PFSK-1 (cell line): ENCODE results near the gene KIR3DL1. TPM values are rescaled to one million over a fixed set of nuclear protein-coding genes. Genes with fewer than 3 reads are reported as not detected.
"Not testable (repeated sequence)": the region's sequence is repeated elsewhere in the genome, so short reads cannot be mapped to it uniquely, and the experiment has no call there.

Experiments used
- FOXP2 ChIP-seq: optimal IDR thresholded peaks from 2 replicates; pipeline ENCODE3; 2011; ENCODE audit warnings: borderline replicate concordance, control low read depth, inconsistent platforms; ENCODE audit not compliant: insufficient read depth; ENCODE audit errors: extremely low read length, extremely low read depth
- POLR2AphosphoS5 ChIP-seq: IDR thresholded peaks from 2 replicates; pipeline ENCODE4 v1.6.1; 2012; ENCODE audit warnings: low read depth, mild to moderate bottlenecking, control low read depth, low read length, moderate library complexity
- REST ChIP-seq, 2 experiments: IDR thresholded peaks; 2 replicates each; pipeline versions ENCODE4 v1.6.1 to v1.8.0; 2011 to 2012; ENCODE audit warnings: low read depth in 2 of 2, low read length in 2 of 2, control low read depth in 1 of 2, inconsistent platforms in 1 of 2, mild to moderate bottlenecking in 1 of 2, moderate library complexity in 1 of 2; ENCODE audit not compliant: insufficient read depth in 1 of 2
- SIN3A ChIP-seq: IDR thresholded peaks from 2 replicates; pipeline ENCODE4 v1.6.1; 2012; ENCODE audit warnings: mild to moderate bottlenecking, low read length, moderate library complexity, borderline replicate concordance; ENCODE audit not compliant: insufficient read depth
- TAF1 ChIP-seq: IDR thresholded peaks from 2 replicates; pipeline ENCODE4 v1.6.1; 2012; ENCODE audit warnings: low read length, control low read depth, borderline replicate concordance; ENCODE audit not compliant: insufficient read depth
- polyA plus RNA-seq: library from polyadenylated mRNA; unstranded; fragments of >200 nt; gene quantifications from one replicate; pipeline ENCODE4 v1.2.1, GENCODE V29; 2012; ENCODE audit warnings: low read depth, missing spikeins; ENCODE audit not compliant: insufficient read length

KIR3DL1 gene
- not detected for polyA plus RNA-seq

- not testable (repeated sequence) for TF ChIP-seq POLR2AphosphoS5, TAF1, SIN3A
Measured at GRCh38 chr19:54816251-54816650, at the start of gene KIR3DL1. TSS of gene KIR3DL1 (plus strand) at chr19:54816468.

GRCh38 chr19:54769646-54770045, 46.6 kb upstream of the KIR3DL1 start, which contains the start of gene KIR2DL1:
TSS of gene KIR2DL1 (plus strand) at chr19:54769793. CDS start at chr19:54769851, 58 bp downstream.
- TF ChIP-seq REST (IDR thresholded peaks at IDR 0.05; ENCODE audit: insufficient read depth in 1 of 2, low read depth in 2 of 2, low read length in 2 of 2); POLR2AphosphoS5; TAF1: not testable (repeated sequence)

- TF ChIP-seq TAF1 (no peak), FOXP2 (no peak), POLR2AphosphoS5 (no peak), SIN3A (no peak), REST (IDR thresholded peaks at IDR 0.05; ENCODE audit: insufficient read depth in 1 of 2, low read depth in 2 of 2, low read length in 2 of 2) (no peak)
Measured at GRCh38 chr19:54790711-54791110, 25.6 kb upstream of the KIR3DL1 start.

- TF ChIP-seq POLR2AphosphoS5 = no peak
Measured at GRCh38 chr19:54791476-54791875, 24.8 kb upstream of the KIR3DL1 start.

- no peak for TF ChIP-seq POLR2AphosphoS5
- no peak for TF ChIP-seq FOXP2
- TF ChIP-seq SIN3A = no peak
Measured at GRCh38 chr19:54792814-54793213, 23.5 kb upstream of the KIR3DL1 start.

- TF ChIP-seq FOXP2 = no peak
- no peak for TF ChIP-seq REST (IDR thresholded peaks at IDR 0.05; ENCODE audit: insufficient read depth in 1 of 2, low read depth in 2 of 2, low read length in 2 of 2)
- no peak for TF ChIP-seq SIN3A
- no peak for TF ChIP-seq POLR2AphosphoS5
Measured at GRCh38 chr19:54795758-54796157, 20.5 kb upstream of the KIR3DL1 start.

- no peak for TF ChIP-seq FOXP2
- TF ChIP-seq SIN3A = no peak
- TF ChIP-seq REST (IDR thresholded peaks at IDR 0.05; ENCODE audit: insufficient read depth in 1 of 2, low read depth in 2 of 2, low read length in 2 of 2) = no peak
- TF ChIP-seq TAF1 = no peak
- TF ChIP-seq POLR2AphosphoS5 = no peak
Measured at GRCh38 chr19:54803410-54803809, 12.9 kb upstream of the KIR3DL1 start, which contains the start of gene KIR2DL4. TSS of gene KIR2DL4 (plus strand) at chr19:54803610. CDS start at chr19:54803652, 42 bp downstream.
